Lower leg skin (tissue), 4 donors: ENCODE results near the gene PRPF19. TPM values are rescaled to one million over a fixed set of nuclear protein-coding genes. Genes with fewer than 3 reads are reported as not detected.

Experiments
- DNase-seq, 2 donors: peaks; one replicate each; pipeline ENCODE4 v3.0.0-alpha.2; 2019; ENCODE audit warnings: low spot score in 2 of 2
- H3K4me3 ChIP-seq: fragments of 200-600 bp; sonication (generic); 2 replicates; pipeline ENCODE4 v1.5.1; 2017; ENCODE audit warnings: mild to moderate bottlenecking, low read depth; ENCODE audit not compliant: poor library complexity, severe bottlenecking
- CTCF ChIP-seq, 3 donors: fragments of 450-650 bp; IDR thresholded peaks; one replicate each; pipeline ENCODE4 v1.5.1; 2016; ENCODE audit warnings: antibody characterized with exemption in 3 of 3, mild to moderate bottlenecking in 3 of 3, moderate library complexity in 2 of 3
- POLR2A ChIP-seq, 2 donors: fragments of 450-650 bp; IDR thresholded peaks; one replicate each; pipeline ENCODE4 v1.6.1; 2016 to 2017; ENCODE audit warnings: antibody characterized with exemption in 2 of 2, mild to moderate bottlenecking in 1 of 2, moderate library complexity in 1 of 2
- WGBS, 2 donors: methylation state at CpG; one replicate each; pipeline ENCODE4 v1.1.5; 2018; 5-methylcytosine and 5-hydroxymethylcytosine counted together
- intact Hi-C: fragments of 100-400 bp; cut with DNase I; formaldehyde crosslinking; loops from one replicate; pipeline ENCODE4 v1.15.0; 2023; ENCODE audit warnings: low total_unique reads
- total RNA-seq, 4 donors: library from RNA; depleted of rRNA; stranded (reverse); fragments of >200 nt; gene quantifications; one replicate each; pipeline ENCODE4 v1.1.0, GENCODE V29; 2016

The PRPF19 gene
- total RNA-seq, 4 donors from 2014 or later: 75.3 to 119 (median 108) TPM

DNA sequence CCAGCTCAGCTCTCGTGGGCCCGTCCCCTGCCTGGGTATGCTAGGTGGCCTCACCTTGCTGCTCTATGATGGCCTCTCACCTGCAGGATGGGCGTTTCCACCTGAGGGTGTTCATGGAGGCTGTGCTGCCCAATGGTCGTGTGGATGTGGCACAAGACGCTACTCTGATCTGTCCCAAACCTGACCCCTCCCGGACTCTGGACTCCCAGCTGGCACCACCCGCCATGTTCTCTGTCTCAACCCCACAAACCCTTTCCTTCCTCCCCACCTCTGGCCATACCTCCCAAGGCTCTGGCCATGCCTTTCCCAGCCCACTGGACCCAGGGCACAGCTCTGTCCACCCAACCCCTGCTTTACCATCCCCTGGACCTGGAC is 36.9 kb downstream of the PRPF19 start:
- no peak for TF ChIP-seq POLR2A (IDR thresholded peaks at IDR 0.05)
- no peak for TF ChIP-seq CTCF (IDR thresholded peaks at IDR 0.05)
- intact Hi-C loops: no loop called here
- peak in 1 of 2 donors; percentile 57 for DNase-seq

DNA sequence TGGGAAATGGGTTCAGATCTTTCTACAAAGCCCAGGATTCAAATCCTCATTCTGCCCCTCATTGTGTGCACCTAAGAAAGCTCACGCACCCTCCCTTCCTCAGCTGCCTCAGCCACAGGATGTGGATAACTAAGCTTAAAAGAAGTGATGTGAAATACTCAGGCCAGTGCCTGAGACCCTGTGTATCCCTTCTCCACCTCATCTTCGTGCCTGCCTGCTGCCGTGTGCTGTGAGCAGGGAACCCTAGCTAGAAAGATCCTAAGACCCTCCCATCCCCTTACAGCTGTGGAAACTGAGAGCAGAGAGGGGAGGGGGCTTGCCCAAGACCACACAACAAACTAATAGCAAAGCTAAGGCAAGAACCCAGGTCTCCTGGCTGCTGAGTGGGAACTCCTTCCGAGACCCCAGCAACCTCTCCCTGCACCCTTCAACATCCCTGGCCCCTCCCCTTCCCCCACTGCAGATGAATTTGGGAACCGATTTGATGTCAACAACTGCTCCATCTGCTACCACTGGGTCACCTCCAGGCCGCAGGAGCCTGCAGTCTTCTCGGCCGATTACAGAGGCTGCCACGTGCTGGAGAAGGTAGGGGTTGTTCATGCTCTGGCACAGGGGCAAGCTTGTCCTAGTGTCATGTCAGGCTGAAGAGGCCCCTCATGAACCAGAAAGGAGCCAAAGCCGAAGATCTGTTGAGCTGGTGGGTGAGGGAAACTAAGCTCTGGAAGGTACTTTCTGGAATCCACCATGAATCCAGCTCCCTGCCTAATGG is 37.5 kb downstream of the PRPF19 start:
- no peak overlapping the region for H3K4me3 ChIP-seq
- 79 to 87% methylated on average over 10 of the region's 10 CpGs for WGBS, 2 donors
- TF ChIP-seq CTCF (IDR thresholded peaks at IDR 0.05) (no peak), POLR2A (IDR thresholded peaks at IDR 0.05) (no peak)
- intact Hi-C loops: no loop called here
- peak in 1 of 2 donors; percentile 72 for DNase-seq

More for the DNA sequence above, 36.9 kb downstream of the PRPF19 start:
- H3K4me3 ChIP-seq: no peak overlapping the region
- 92 to 96% methylated on average over 7 of the region's 7 CpGs for WGBS, 2 donors

- no peak for TF ChIP-seq CTCF (IDR thresholded peaks at IDR 0.05)
- TF ChIP-seq POLR2A (IDR thresholded peaks at IDR 0.05): no peak
- H3K4me3 ChIP-seq: no peak overlapping the region
- peak in 1 of 2 donors; percentile 53 for DNase-seq
- intact Hi-C loops: no loop called here
- 80 to 85% methylated on average over 10 of the region's 10 CpGs for WGBS, 2 donors
Observed at GRCh38 chr11:60867871-60868681, 38.3 kb downstream of the PRPF19 start.

DNA sequence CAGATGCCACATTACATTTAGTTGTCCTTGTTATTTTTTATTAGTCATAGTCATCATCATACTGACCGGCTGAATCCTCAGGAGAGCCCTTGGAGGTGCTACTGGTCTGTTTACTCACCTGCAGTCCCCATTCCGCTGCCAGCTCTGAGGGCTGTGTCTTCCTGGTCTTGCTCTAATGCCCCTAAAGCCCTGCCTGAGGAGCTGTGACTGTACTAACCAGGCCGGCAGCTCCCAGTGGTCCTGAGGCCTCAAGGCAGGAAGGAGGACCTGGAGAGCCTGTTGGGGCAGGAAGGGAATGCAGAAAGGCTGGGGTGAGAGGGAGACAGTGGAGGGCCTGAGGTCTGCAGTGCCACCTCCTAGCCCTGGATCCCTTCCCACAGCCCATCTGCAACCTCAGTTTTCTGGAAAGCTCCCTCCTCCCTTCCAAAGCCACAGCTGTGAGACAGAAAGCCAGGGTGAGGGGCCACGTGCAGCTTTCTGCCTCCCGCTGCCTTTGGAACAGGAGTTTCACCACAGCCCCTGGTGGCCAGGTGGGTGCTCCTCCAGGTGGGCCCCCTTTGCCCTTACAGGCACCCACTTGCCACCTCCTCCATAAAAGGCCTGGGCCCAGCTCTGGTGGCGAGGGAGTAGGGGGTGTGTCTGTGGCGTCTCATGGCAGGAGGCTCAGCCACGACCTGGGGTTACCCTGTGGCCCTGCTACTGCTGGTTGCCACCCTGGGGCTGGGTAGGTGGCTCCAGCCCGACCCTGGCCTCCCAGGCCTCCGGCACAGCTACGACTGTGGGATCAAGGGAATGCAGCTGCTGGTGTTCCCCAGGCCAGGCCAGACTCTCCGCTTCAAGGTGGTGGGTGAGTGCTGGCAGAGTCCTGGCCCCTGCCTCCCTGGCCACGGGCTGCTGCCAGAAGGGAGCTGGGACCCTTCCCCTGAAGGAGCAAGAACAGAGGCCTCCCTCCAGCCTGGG is 39.2 kb downstream of the PRPF19 start, which contains the start of gene ZP1:
ZP1 (plus strand) TSS at position 632 of the 960 bp plus-strand sequence; CDS start at position 652, 20 bp downstream.
- peak in 1 of 2 donors; percentile 77 for DNase-seq
- H3K4me3 ChIP-seq: no peak within 1 kb of the TSS
- intact Hi-C loops: no loop called here
- 62 to 77% methylated on average over 6 to 12 of the region's 13 CpGs for WGBS, 2 donors
- no peak for TF ChIP-seq POLR2A (IDR thresholded peaks at IDR 0.05)
- TF ChIP-seq CTCF (IDR thresholded peaks at IDR 0.05): no peak

- DNase-seq: peak in 1 of 2 donors; percentile 50
- WGBS, 2 donors: 61 to 63% methylated on average over 7 of the region's 7 CpGs
- no peak for TF ChIP-seq POLR2A (IDR thresholded peaks at IDR 0.05)
- no peak for TF ChIP-seq CTCF (IDR thresholded peaks at IDR 0.05)
- no peak overlapping the region for H3K4me3 ChIP-seq
- intact Hi-C loops: no loop called here
Observed at GRCh38 chr11:60864856-60865513, 41.4 kb downstream of the PRPF19 start.
